Lung (tissue), 16 donors: ENCODE measurements around the gene MOB3C. TPM values are rescaled to one million over a fixed set of nuclear protein-coding genes. Genes with fewer than 3 reads are reported as not detected.
"Not testable (repeated sequence)": the region's sequence is repeated elsewhere in the genome, so short reads cannot be mapped to it uniquely, and the experiment has no call there.

ENCODE experiments used
- ATAC-seq: fragments of 200-7000 bp; cut with Tn5 transposase; one replicate; pipeline ENCODE4 v1.9.1; 2020; ENCODE audit warnings: moderate number of reproducible peaks; ENCODE audit not compliant: insufficient read depth, low FRiP score
- DNase-seq, 3 donors: peaks; one replicate each; pipeline ENCODE4 v3.0.0-alpha.2; 2013 to 2017
- H3K27ac ChIP-seq, 2 donors: one replicate each; pipeline ENCODE4 v1.5.1; 2013; ENCODE audit warnings: mild to moderate bottlenecking in 2 of 2, moderate library complexity in 2 of 2, control low read depth in 1 of 2, inconsistent platforms in 1 of 2, low read depth in 1 of 2, low read length in 1 of 2
- H3K27me3 ChIP-seq, 3 donors: one replicate each; pipeline ENCODE4 v1.5.1; 2013; ENCODE audit warnings: low read length in 2 of 3; ENCODE audit not compliant: control insufficient read depth in 3 of 3, insufficient read depth in 3 of 3
- H3K36me3 ChIP-seq, 4 donors: one replicate each; pipeline ENCODE4 v1.5.1; 2013; ENCODE audit warnings: low read length in 4 of 4, mild to moderate bottlenecking in 1 of 4, moderate library complexity in 1 of 4; ENCODE audit not compliant: control insufficient read depth in 4 of 4, insufficient read depth in 4 of 4
- H3K4me1 ChIP-seq, 5 donors: one replicate each; pipeline ENCODE4 v1.5.1; 2013; ENCODE audit warnings: low read length in 5 of 5, mild to moderate bottlenecking in 2 of 5, moderate library complexity in 1 of 5; ENCODE audit not compliant: control insufficient read depth in 5 of 5, insufficient read depth in 5 of 5
- H3K4me3 ChIP-seq: one replicate; pipeline ENCODE4 v1.5.1; 2013; ENCODE audit warnings: mild to moderate bottlenecking, control low read depth, moderate library complexity
- H3K9ac ChIP-seq, 2 donors: one replicate each; pipeline ENCODE4 v1.5.1; 2013; ENCODE audit warnings: low read length in 2 of 2, control low read depth in 1 of 2; ENCODE audit not compliant: insufficient read depth in 1 of 2
- H3K9me3 ChIP-seq, 4 donors: one replicate each; pipeline ENCODE4 v1.5.1; 2013; ENCODE audit warnings: low read length in 3 of 4, mild to moderate bottlenecking in 1 of 4, moderate library complexity in 1 of 4; ENCODE audit not compliant: control insufficient read depth in 4 of 4, insufficient read depth in 3 of 4
- WGBS, 2 donors: extraction: QIAGEN DNeasy Blood & Tissue Kit; methylation state at CpG; one replicate each; pipeline ENCODE4 v1.1.7; 2013; 5-methylcytosine and 5-hydroxymethylcytosine counted together
- long read RNA-seq, 5 donors: transcript quantifications; one replicate each; lab custom pipeline, GENCODE V29; 2026
- polyA plus RNA-seq, 2 donors: library from polyadenylated mRNA; stranded (reverse); fragments of 200-250 nt; gene quantifications; one replicate each; pipeline ENCODE4 v1.2.1, GENCODE V29; 2013
- total RNA-seq, 2 donors: library from RNA; depleted of rRNA in 1 of 2; stranded (reverse); fragments of >200 nt in 1 of 2; gene quantifications; one replicate each; pipeline ENCODE4 v1.2.1, GENCODE V29; 2014 to 2021
- TF ChIP-seq, protein P1 (sequence below): IDR thresholded peaks from 2 replicates; pipeline ENCODE4 v1.5.1; 2012; ENCODE audit warnings: mild to moderate bottlenecking; ENCODE audit errors: control extremely low read depth, extremely low read depth
- donor health status: control.
- donor health status: control.
- donor health status: Bipolar disorder and iron deficiency.
- donor health status: healthy.
- donor health status: DM: yes; HTN: yes; CAD: no.

MOB3C gene
- total RNA-seq, result 10 to 100 TPM; 15.1 to 28.7 TPM
- 10 to 100 TPM; 10.6 to 17.9 TPM for polyA plus RNA-seq
- long read RNA-seq, donor 1, transcript MOB3C-202 (4 exons, 2,822 nt), result major isoform, 7 of 7 reads
- long read RNA-seq, donor 1, partial matches to known transcripts, result 0 of 7 reads
- long read RNA-seq, donor 1, other reads (novel, unspliced or antisense), result 0 of 7 reads
- long read RNA-seq, donor 2, partial matches to known transcripts, result 0 of 2 reads
- long read RNA-seq, donor 2, other reads (novel, unspliced or antisense), result 0 of 2 reads
- long read RNA-seq, donor 3, transcript MOB3C-202 (4 exons, 2,822 nt), result major isoform, 5 of 12 reads
- long read RNA-seq, donor 3, partial matches to known transcripts, result 7 of 12 reads
- long read RNA-seq, donor 3, other reads (novel, unspliced or antisense), result 0 of 12 reads
- long read RNA-seq, donor 4, full-length matches to known transcripts, result 3 of 3 reads
- long read RNA-seq, donor 4, partial matches to known transcripts, result 0 of 3 reads
- long read RNA-seq, donor 4, other reads (novel, unspliced or antisense), result 0 of 3 reads
- long read RNA-seq, donor 5, full-length matches to known transcripts, result 5 of 5 reads
- long read RNA-seq, donor 5, partial matches to known transcripts, result 0 of 5 reads
- long read RNA-seq, donor 5, other reads (novel, unspliced or antisense), result 0 of 5 reads

DNA sequence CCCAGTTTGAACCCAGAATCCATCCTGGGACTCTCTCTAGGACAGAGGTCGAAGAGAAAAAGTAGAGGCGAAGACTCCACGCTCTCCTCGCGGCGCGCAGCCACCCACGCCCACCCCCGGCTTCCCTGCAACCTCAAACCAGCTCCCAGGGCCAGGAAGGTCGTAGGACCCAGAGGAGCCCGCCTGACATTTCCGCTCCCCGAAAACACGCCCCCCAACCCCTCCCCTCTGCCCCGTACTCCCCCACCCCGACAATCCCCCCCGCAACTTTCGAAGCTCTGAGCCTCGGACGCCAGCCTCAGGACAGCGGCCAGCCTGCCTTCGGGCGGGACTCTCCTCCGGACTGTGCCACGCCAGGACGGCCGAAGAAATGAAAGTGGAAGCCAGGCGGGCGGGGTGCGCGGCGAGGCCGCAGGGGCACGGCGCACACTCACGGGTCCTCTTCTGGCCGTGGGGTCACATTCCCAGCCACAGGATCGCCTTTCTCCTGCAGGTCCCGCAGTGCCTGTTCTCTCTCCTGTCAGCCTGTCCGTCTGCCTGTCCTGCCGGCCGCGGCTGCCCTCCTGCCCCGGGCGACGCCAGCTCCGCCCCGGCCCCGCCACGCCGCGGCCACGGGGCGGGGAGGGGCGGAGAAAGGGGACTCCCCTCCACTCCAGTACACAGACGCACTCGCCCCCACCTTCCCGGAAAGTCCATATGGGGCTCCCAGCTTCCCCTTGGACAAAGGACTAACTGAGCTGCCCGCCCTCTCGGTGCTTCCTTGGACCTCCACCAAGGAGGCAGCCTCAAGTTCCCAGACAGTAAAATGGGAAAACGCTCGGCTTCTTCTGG is at the start of gene MOB3C:
Gene MOB3C, minus strand, starts transcription at position 535 of the 831 bp plus-strand sequence. CDS start 3,490 bp downstream, outside the sequence.
- peak within 1 kb of the TSS; percentile 55 to 88 for H3K9ac ChIP-seq
- TF ChIP-seq, protein P1, sequence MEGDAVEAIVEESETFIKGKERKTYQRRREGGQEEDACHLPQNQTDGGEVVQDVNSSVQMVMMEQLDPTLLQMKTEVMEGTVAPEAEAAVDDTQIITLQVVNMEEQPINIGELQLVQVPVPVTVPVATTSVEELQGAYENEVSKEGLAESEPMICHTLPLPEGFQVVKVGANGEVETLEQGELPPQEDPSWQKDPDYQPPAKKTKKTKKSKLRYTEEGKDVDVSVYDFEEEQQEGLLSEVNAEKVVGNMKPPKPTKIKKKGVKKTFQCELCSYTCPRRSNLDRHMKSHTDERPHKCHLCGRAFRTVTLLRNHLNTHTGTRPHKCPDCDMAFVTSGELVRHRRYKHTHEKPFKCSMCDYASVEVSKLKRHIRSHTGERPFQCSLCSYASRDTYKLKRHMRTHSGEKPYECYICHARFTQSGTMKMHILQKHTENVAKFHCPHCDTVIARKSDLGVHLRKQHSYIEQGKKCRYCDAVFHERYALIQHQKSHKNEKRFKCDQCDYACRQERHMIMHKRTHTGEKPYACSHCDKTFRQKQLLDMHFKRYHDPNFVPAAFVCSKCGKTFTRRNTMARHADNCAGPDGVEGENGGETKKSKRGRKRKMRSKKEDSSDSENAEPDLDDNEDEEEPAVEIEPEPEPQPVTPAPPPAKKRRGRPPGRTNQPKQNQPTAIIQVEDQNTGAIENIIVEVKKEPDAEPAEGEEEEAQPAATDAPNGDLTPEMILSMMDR, result no peak
- ATAC-seq (peak; percentile 90), DNase-seq (peak; percentile 76 to 82 (median 81))
- no peaks in the 10 kb centered on the region for H3K9me3 ChIP-seq
- H3K27me3 ChIP-seq, result no peaks in the 10 kb centered on the region
- H3K27ac ChIP-seq, result peak within 1 kb of the TSS; percentile 73 to 97
- peak within 1 kb of the TSS; percentile 84 for H3K4me3 ChIP-seq
- H3K36me3 ChIP-seq, result peaks cover 0 to 8% (median under 1%) of the 10 kb centered on the region in 4 donors
- WGBS, 2 donors, result 0 to 1% methylated on average over 52 to 62 of the region's 62 CpGs
- peaks cover 0 to 37% (median 13%) of the 10 kb centered on the region in 5 donors for H3K4me1 ChIP-seq

DNA sequence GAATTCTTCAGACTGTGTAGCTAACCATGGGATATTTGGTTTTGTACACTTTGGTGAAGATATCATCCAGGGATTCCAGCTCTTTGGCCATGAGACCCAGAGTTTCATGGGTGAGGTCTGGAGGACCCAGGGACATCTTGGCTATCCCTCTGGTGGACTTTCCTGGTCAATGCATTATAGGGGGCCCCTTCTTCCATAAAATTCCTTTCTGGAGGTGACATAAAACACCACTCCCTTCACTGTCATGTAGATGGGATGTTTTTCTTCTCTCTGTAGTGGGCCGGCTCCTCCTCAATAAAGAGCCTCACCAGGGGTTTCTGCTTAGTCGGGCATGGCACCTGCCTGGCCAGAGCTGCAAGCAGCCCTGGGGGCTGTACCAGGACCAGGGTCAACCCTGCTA is 49.4 kb upstream of the MOB3C start:
- Histone ChIP-seq H3K27me3 (no peaks in the 10 kb centered on the region), H3K9me3 (no peaks in the 10 kb centered on the region), H3K4me3 (no peak overlapping the region), H3K36me3 (peaks cover 2 to 14% (median 8%) of the 10 kb centered on the region in 4 donors), H3K27ac (peak overlapping the region in 1 of 2 donors; percentile 27), H3K9ac (no peak overlapping the region), H3K4me1 (peaks cover 5 to 18% (median 10%) of the 10 kb centered on the region in 5 donors)
- WGBS, 2 donors, result 68 to 87% methylated on average over 2 of the region's 2 CpGs
- ATAC-seq (no peak), DNase-seq (no peak)
- TF ChIP-seq, protein P1, result no peak

DNA sequence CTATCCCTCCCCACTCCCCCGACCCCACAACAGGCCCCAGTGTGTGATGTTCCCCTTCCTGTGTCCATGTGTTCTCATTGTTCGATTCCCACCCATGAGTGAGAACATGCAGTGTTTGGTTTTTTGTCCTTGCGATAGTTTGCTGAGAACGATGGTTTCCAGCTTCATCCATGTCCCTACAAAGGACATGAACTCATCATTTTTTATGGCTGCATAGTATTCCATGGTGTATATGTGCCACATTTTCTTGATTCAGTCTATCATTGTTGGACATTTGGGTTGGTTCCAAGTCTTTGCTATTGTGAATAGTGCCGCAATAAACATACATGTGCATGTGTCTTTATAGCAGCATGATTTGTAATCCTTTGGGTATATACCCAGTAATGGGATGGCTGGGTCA is 46.3 kb upstream of the MOB3C start:
- H3K4me3 ChIP-seq, H3K9me3 ChIP-seq, H3K27me3 ChIP-seq, ATAC-seq, DNase-seq, H3K27ac ChIP-seq, H3K9ac ChIP-seq: not testable (repeated sequence)
- H3K4me1 ChIP-seq, result peaks cover 5 to 18% (median 10%) of the 10 kb centered on the region in 5 donors
- WGBS, 2 donors, result 87 to 92% methylated on average over 4 to 5 of the region's 5 CpGs
- peaks cover 5 to 21% (median 12%) of the 10 kb centered on the region in 4 donors for H3K36me3 ChIP-seq

DNA sequence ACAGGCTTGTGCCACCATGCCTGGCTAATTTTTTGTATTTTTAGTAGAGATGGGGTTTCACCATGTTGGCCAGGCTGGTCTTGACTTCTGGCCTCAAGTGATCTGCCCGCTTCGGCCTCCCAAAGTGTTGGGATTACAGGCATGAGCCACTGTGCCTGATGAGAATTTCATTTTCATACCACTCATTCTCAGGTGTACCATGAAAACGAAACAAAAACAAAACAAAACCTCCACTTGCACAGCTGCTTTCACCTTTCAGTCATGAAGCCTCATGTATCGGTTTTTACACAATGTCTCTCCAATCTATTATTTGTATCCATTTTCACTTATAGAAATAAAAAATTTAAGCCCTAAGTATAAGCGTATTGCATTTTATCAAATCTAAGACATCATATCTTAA is 43.5 kb upstream of the MOB3C start:
- not testable (repeated sequence) for ATAC-seq, H3K4me3 ChIP-seq, H3K27ac ChIP-seq, H3K27me3 ChIP-seq, DNase-seq, H3K9ac ChIP-seq, H3K9me3 ChIP-seq, H3K4me1 ChIP-seq
- peaks cover 7 to 36% (median 21%) of the 10 kb centered on the region in 4 donors for H3K36me3 ChIP-seq
- 95 to 97% methylated on average over 5 of the region's 5 CpGs for WGBS, 2 donors
